WI38 (cell line): ENCODE results near the gene NFKBIE.

Source experiments
- H3K4me3 ChIP-seq: 2 replicates; pipeline ENCODE4 v1.5.1; 2011; ENCODE audit warnings: low read depth, mild to moderate bottlenecking, control low read depth, low read length
- CTCF ChIP-seq: IDR thresholded peaks from 2 replicates; pipeline ENCODE4 v1.5.1; 2012; ENCODE audit warnings: low read depth, mild to moderate bottlenecking, control low read depth, low read length

Gene NFKBIE

GRCh38 chr6:44301782-44302564 lies 36.6 kb upstream of the NFKBIE start:
- H3K4me3 ChIP-seq = no peak overlapping the region
- TF ChIP-seq CTCF = no peak

- H3K4me3 ChIP-seq = no peak overlapping the region
- no peak for TF ChIP-seq CTCF
Observed at GRCh38 chr6:44301106-44301505, 35.8 kb upstream of the NFKBIE start.

GRCh38 chr6:44300292-44300823 lies 35.0 kb upstream of the NFKBIE start:
- H3K4me3 ChIP-seq = no peak overlapping the region
- no peak for TF ChIP-seq CTCF

- no peak for TF ChIP-seq CTCF
- no peak overlapping the region for H3K4me3 ChIP-seq
Observed at GRCh38 chr6:44298864-44299263, 33.5 kb upstream of the NFKBIE start.

GRCh38 chr6:44298055-44298803 lies 32.9 kb upstream of the NFKBIE start:
- no peak for TF ChIP-seq CTCF
- no peak overlapping the region for H3K4me3 ChIP-seq

GRCh38 chr6:44297063-44298038 lies 32.0 kb upstream of the NFKBIE start:
- H3K4me3 ChIP-seq = peak overlapping the region; percentile 47

More at GRCh38 chr6:44297063-44298038, 32.0 kb upstream of the NFKBIE start:
- TF ChIP-seq CTCF = no peak
